Measurements from ENCODE around the gene IFI27L2. TPM values are rescaled to one million over a fixed set of nuclear protein-coding genes. Genes with fewer than 3 reads are reported as not detected.

Gene IFI27L2
- total RNA-seq, 1 donor from 2014 or later: 32.2 TPM

DNA sequence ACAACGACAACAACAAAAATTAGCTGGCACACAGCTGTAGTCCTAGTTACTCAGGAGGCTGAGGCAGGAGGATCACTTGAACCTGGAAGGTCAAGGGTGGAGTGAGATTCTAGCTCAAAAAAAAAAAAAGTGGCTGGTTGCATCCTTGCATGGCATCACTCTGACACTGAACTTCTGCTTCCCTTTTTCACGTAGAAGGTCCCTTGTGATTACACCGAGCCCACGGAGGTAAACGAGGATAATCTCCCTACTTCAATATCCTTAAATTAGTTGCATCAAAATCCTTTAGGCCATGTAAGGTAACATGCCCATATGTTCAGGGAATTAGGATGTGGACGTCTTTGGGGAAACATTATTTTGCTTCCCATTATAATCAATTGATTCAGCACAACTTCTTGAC, 40.7 kb upstream of the IFI27L2 start:
- Mint-ChIP-seq H3K27me3 (peaks cover 26% of the 10 kb centered on the region), H3K36me3 (ENCODE audit: insufficient read depth) (no peaks in the 10 kb centered on the region), H3K9me3 (ENCODE audit: low read depth) (no peaks in the 10 kb centered on the region), H3K4me1 (ENCODE audit: low read depth) (peaks cover 1% of the 10 kb centered on the region), H3K4me3 (ENCODE audit: low read depth) (no peak overlapping the region), H3K27ac (no peak overlapping the region)
- TF ChIP-seq, protein P1, sequence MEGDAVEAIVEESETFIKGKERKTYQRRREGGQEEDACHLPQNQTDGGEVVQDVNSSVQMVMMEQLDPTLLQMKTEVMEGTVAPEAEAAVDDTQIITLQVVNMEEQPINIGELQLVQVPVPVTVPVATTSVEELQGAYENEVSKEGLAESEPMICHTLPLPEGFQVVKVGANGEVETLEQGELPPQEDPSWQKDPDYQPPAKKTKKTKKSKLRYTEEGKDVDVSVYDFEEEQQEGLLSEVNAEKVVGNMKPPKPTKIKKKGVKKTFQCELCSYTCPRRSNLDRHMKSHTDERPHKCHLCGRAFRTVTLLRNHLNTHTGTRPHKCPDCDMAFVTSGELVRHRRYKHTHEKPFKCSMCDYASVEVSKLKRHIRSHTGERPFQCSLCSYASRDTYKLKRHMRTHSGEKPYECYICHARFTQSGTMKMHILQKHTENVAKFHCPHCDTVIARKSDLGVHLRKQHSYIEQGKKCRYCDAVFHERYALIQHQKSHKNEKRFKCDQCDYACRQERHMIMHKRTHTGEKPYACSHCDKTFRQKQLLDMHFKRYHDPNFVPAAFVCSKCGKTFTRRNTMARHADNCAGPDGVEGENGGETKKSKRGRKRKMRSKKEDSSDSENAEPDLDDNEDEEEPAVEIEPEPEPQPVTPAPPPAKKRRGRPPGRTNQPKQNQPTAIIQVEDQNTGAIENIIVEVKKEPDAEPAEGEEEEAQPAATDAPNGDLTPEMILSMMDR (IDR thresholded peaks at IDR 0.05; ENCODE audit: unreplicated experiment): no peak
- no peak for DNase-seq (ENCODE audit: low spot score, unreplicated experiment)

DNA sequence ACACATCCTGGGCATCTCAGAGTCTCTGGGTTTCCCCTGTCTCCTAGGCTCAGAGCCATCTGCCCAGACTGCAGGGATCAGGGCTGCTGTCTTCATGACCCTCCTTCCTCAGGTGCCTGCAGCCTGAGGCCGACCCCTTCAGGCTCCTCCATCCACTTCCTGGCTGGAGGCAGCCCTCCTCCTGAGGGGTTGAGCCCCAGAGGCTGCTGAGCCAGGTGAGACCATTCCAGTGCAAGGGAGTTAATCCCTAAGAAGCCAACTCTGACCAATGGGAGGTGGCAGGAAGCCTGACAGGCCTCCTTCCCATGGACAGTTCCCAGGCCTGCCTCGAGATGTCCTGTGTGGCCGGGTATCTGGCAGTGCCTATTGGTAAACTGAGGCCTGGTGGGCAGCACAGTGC, 36.3 kb upstream of the IFI27L2 start:
- Mint-ChIP-seq H3K4me1 (ENCODE audit: low read depth) (peaks cover 7% of the 10 kb centered on the region), H3K9me3 (ENCODE audit: low read depth) (no peaks in the 10 kb centered on the region), H3K36me3 (ENCODE audit: insufficient read depth) (no peaks in the 10 kb centered on the region), H3K27ac (no peak overlapping the region), H3K27me3 (peaks cover 14% of the 10 kb centered on the region), H3K4me3 (ENCODE audit: low read depth) (no peak overlapping the region)
- TF ChIP-seq, protein P1 (IDR thresholded peaks at IDR 0.05; ENCODE audit: unreplicated experiment): no peak
- DNase-seq (ENCODE audit: low spot score, unreplicated experiment): no peak

DNA sequence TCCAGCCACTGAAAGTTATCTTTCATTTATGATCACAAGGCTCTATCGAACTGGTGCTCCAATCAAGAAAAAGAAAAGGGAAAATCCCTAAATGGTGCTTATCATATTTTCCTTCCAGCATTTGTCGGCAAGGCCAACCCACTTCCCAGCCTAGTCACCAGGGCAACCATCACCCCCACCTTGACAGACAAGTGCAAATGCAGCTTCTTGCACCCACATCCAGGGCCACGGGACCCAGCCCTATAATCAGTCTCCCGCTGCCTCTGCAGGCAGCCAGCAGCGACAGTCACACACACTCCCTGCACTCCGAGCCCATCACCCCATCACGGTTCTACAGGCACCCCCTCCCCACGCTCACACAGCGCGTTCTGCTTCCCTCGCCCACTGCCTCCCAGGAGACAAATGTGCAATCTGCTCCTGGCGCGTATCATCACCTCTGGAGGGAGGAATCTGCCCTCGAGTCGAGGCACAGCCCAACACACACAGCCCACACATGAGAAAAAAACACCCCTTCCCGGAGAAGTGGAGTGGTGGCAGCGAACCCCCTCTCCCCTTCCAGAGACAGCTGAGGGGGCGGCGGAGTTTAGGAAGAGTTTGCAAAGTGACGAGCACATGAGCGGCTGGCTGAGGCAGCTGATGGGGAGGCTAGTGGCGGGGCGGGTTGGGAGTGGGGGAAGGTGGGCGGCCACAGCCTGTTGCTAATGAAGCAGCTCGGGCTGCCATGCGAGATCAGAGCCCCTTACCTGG, 35.5 kb upstream of the IFI27L2 start:
- peaks cover 7% of the 10 kb centered on the region for H3K4me1 Mint-ChIP-seq (ENCODE audit: low read depth)
- H3K36me3 Mint-ChIP-seq (ENCODE audit: insufficient read depth): no peaks in the 10 kb centered on the region
- DNase-seq (ENCODE audit: low spot score, unreplicated experiment): no peak
- H3K9me3 Mint-ChIP-seq (ENCODE audit: low read depth): no peaks in the 10 kb centered on the region
- TF ChIP-seq, protein P1 (IDR thresholded peaks at IDR 0.05; ENCODE audit: unreplicated experiment): no peak
- no peak overlapping the region for H3K4me3 Mint-ChIP-seq (ENCODE audit: low read depth)
- no peak overlapping the region for H3K27ac Mint-ChIP-seq
- peaks cover 16% of the 10 kb centered on the region for H3K27me3 Mint-ChIP-seq

DNA sequence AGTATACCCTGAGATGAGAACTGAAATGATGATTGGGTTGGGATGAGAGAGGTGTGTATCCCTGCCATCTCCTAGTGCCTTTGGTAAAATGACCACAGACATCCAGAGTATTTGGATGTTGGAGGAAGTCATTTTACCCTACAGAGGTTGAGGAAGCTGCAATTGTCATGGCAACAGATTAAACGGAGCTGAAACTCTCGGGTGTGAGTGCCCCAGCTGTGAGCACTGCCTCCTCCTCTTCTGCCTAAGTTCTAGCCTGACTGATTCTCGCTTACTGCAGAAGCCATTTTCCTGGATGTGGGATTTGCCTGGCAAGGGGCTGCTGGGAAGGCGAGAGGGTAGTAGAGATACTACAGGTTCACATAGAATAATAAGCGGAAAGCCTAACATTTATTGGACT, 34.4 kb upstream of the IFI27L2 start:
- DNase-seq (ENCODE audit: low spot score, unreplicated experiment): no peak
- Mint-ChIP-seq H3K4me3 (ENCODE audit: low read depth) (no peak overlapping the region), H3K27ac (no peak overlapping the region), H3K27me3 (peaks cover 16% of the 10 kb centered on the region), H3K4me1 (ENCODE audit: low read depth) (peaks cover 7% of the 10 kb centered on the region), H3K36me3 (ENCODE audit: insufficient read depth) (no peaks in the 10 kb centered on the region), H3K9me3 (ENCODE audit: low read depth) (no peaks in the 10 kb centered on the region)
- TF ChIP-seq, protein P1 (IDR thresholded peaks at IDR 0.05; ENCODE audit: unreplicated experiment): no peak

DNA sequence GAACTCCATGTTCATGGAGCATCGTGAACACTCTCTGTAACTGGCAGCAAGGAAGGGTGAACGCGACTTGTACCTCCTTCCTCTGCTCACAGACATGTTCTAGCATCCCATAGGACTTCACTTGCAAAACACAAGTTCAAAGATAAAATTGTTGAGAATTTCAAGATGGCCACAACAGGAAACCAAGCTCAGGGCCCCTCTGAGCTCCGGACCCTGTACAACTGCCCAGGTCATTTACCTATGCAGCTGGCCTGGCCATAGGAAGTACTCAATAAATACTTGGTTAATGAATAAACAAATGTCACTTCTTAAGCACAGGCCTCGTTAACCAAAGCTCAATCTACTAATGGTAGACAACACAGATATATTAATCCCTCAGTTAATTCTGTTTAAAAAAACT, 33.1 kb upstream of the IFI27L2 start:
- Mint-ChIP-seq H3K9me3 (ENCODE audit: low read depth) (no peaks in the 10 kb centered on the region), H3K36me3 (ENCODE audit: insufficient read depth) (no peaks in the 10 kb centered on the region), H3K4me3 (ENCODE audit: low read depth) (no peak overlapping the region), H3K27ac (no peak overlapping the region), H3K4me1 (ENCODE audit: low read depth) (peaks cover 12% of the 10 kb centered on the region), H3K27me3 (peaks cover 16% of the 10 kb centered on the region)
- TF ChIP-seq, protein P1 (IDR thresholded peaks at IDR 0.05; ENCODE audit: unreplicated experiment): no peak
- DNase-seq (ENCODE audit: low spot score, unreplicated experiment): no peak
